ENCODE measurements around the gene ADCY10.

The ADCY10 gene

GRCh38 chr1:167777269-167777650 is 136.7 kb downstream of the ADCY10 start:
- DNase-seq (ENCODE audit: low read depth in 2 of 2) = no peak

GRCh38 chr1:167776616-167777268 is 137.2 kb downstream of the ADCY10 start:
- no peak for DNase-seq (ENCODE audit: low read depth in 2 of 2)

DNA sequence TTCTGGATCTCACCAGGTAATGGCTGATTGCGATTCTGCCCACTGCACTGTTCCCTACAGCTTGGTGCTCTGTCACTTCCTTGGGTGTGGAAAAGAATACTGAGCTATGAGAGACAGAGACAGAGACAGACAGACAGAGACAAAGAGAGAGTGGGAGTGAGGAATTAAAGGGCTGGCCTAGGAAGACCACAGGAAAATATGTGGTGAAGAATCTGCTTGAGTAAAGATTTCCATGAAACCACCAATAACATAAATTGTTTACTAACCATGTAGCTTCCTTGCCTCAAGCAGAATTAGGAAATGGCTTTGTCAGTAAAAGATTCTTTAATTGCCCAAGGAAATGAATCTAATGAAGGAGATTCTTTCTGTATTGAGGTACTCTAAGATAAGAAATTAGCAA is 137.8 kb downstream of the ADCY10 start:
- no peak for DNase-seq (ENCODE audit: low read depth in 2 of 2)

DNA sequence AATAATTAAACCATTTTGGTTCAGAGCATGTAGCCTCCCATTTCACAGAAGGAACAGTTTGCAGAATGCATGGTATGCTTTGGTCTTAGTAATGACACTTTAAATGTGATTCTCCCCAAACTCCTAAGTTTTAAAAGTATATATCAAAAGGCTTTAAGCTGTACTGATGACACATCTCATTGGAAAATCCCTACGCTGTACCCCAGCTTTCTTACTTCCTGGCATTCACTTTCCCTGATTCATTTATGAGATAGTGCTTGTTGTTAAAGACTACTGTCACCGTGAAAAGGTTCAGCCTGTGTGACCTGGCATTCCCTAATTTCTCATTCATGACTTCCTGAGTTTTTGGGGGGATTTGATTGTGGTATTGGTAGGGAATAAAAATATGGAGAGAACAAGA is 138.8 kb downstream of the ADCY10 start:
- no peak for DNase-seq (ENCODE audit: low read depth in 2 of 2)

DNA sequence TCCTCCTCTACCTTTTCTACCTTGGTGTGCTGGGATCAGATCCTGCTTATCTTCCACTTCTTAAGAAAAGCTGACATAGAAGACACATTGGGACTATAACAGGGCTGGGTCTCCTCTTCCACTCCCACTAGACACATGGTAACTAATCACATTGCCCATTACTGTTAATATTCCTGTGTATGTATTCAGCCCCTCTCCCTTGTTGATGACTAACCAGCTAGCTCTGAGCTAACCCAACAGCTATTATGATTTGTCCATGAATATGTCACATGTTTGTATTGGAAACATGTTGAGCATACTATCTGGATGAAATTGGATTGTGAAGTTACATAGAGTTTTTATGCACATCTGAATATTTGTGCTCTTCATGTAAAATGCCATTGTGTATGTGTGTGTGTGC is 139.2 kb downstream of the ADCY10 start:
- no peak for DNase-seq (ENCODE audit: low read depth in 2 of 2)

- DNase-seq (ENCODE audit: low read depth in 2 of 2) = no peak
These were observed 140.4 kb downstream of the ADCY10 start for GRCh38 chr1:167773516-167773915.

DNA sequence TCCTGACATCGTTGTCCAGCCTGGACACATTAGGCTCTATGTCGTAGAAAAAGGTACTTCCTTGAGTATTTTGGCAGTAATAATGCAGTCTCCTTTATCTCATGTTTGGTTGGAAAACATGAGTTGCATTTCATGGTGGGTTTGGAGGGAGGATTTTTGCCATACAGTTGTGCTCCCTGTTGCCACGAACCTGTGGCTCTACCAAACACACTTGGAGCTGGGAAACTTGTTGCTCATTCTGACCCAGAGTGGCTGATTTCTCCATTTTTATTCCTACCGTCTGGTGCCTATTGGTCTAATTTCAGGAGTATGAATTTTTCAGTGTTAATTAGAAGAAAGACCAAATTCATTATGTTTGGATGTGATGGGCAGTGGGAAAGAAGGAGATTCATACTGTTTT is 141.5 kb downstream of the ADCY10 start:
- DNase-seq (ENCODE audit: low read depth in 2 of 2) = no peak

- DNase-seq (ENCODE audit: low read depth in 2 of 2) = no peak
These were observed 143.8 kb downstream of the ADCY10 start for GRCh38 chr1:167770127-167770526.

- no peak for DNase-seq (ENCODE audit: low read depth in 2 of 2)
These were observed 146.2 kb downstream of the ADCY10 start for GRCh38 chr1:167767761-167768160.

GRCh38 chr1:167766538-167766937 is 147.4 kb downstream of the ADCY10 start:
- DNase-seq (ENCODE audit: low read depth in 2 of 2) = no peak

DNA sequence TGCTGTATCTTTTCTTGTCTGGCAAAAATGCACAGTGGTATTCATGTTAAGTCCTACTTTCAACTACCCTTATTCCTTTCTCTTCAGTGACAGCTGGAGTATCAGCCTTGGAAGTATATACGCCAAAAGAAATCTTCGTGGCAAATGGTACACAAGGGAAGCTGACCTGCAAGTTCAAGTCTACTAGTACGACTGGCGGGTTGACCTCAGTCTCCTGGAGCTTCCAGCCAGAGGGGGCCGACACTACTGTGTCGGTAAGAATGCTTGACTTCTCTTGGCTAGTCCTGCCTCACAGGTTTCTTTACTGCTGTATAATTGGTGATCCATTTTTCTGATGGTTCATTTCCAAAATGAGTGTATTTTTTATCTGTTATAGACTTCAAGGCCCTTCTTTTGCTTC is 148.4 kb downstream of the ADCY10 start:
- DNase-seq (ENCODE audit: low read depth in 2 of 2) = no peak

DNA sequence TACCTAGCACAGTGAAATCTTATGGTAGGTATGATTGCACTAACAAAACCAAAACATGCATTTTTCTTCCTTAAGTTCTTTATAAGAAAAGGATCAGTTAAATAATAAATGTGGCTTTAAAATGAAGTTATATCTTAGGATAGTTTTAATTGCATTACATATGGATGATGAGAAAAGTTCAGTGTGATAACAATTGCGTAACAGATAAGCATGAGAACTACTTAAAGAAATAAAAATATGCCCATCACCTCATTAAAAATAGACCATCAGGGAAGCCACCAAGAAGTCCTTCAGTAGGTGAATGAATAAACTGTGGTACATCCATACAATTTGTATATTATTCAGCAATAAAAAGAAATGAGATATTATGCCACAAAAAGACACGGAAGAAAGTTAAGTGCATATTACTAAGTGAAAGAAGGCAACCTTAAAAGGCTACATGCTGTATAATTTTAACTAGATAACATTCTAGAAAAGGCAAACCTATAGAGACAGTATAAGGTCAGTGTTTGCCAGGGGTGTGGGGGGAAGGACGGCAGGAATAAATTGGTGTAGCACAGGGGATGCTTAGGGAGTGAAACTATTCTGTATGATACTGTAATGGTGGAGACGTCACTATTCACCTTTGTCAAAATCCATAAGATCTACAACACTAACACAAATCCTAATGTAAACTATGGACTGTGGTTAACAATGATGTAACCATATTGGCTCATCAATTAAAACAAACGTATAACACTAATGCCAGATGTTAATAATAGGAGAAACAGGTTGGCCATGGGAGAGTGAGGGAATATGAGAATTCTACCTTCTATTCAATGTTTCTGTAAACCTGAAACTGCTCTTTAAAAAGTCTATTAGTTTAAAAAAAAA is 149.2 kb downstream of the ADCY10 start:
- no peak for DNase-seq (ENCODE audit: low read depth in 2 of 2)

- DNase-seq (ENCODE audit: low read depth in 2 of 2) = no peak
These were observed 150.3 kb downstream of the ADCY10 start for GRCh38 chr1:167763525-167764220.

DNA sequence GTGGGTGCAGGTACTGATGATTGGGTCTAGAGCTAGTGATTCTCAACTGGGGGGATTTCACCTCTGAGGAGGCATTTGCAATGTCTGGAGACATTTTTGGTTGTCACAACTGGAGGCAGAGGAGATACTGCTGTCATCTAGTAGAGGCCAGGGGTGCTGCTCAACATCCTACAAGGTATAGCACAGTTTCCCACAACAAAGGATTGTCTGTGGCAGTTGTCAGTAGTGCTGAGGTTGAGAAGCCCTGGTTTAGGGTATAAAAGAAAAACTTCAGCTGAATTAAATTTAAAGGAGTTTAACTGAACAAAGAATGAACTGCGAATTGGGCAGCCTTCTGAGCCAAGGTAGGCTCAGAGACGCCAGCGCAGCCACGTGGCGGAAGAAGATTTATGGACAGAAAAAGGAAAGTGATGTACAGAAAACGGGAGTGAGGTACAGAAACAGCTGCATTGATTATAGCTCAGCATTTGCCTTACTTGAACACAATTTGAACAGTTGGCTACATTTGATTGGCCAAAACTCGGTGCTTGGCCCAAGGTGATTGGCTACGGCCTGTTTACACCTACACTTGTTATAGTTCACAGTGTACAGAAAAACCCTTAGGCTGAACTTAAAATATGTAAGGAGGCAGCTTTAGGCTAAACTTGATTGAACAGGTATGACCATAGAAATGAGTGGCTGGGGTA is 151.7 kb downstream of the ADCY10 start:
- no peak for DNase-seq (ENCODE audit: low read depth in 2 of 2)

GRCh38 chr1:167761400-167761799 is 152.5 kb downstream of the ADCY10 start:
- no peak for DNase-seq (ENCODE audit: low read depth in 2 of 2)
